SK-N-SH treated with all-trans-retinoic acid at 6 μM for 48 hours (cell line): ENCODE measurements around the gene CTSG.
"Not testable (repeated sequence)": the region's sequence is repeated elsewhere in the genome, so short reads cannot be mapped to it uniquely, and the experiment has no call there.

Experiments used
- ATAC-seq: fragments of 200-7000 bp; cut with Tn5 transposase; 3 replicates; pipeline ENCODE4 v1.9.1; 2020; ENCODE audit warnings: mild to moderate bottlenecking, moderate library complexity
- ARNTL ChIP-seq: fragments of 450-650 bp; formaldehyde crosslinking; IDR thresholded peaks from 2 replicates; pipeline ENCODE4 v1.5.0; 2020; ENCODE audit warnings: low read depth, mild to moderate bottlenecking, moderate library complexity, borderline replicate concordance
- BACH2 ChIP-seq: fragments of 250-450 bp; sonication (Bioruptor Pico); IDR thresholded peaks from 2 replicates; pipeline ENCODE4 v1.9.0; 2021; ENCODE audit warnings: mild to moderate bottlenecking, borderline replicate concordance
- CSDC2 ChIP-seq: fragments of 250-450 bp; sonication (Bioruptor Pico); IDR thresholded peaks from 2 replicates; pipeline ENCODE4 v1.5.0; 2020; ENCODE audit warnings: mild to moderate bottlenecking, moderate library complexity
- ESRRG ChIP-seq: fragments of 250-450 bp; sonication (Bioruptor Pico); IDR thresholded peaks from 2 replicates; pipeline ENCODE4 v1.6.1; 2021; ENCODE audit warnings: mild to moderate bottlenecking
- GLIS3 ChIP-seq: fragments of 250-450 bp; sonication (Bioruptor Pico); IDR thresholded peaks from 2 replicates; pipeline ENCODE4 v1.5.0; 2020; ENCODE audit warnings: mild to moderate bottlenecking, moderate library complexity
- ISL1 ChIP-seq: fragments of 250-450 bp; sonication (Bioruptor Pico); IDR thresholded peaks from 2 replicates; pipeline ENCODE4 v2.1.2; 2022; ENCODE audit warnings: mild to moderate bottlenecking, moderate library complexity
- OSR1 ChIP-seq: fragments of 250-450 bp; sonication (Bioruptor Pico); IDR thresholded peaks from 2 replicates; pipeline ENCODE4 v1.8.0; 2022; ENCODE audit warnings: moderate library complexity, mild to moderate bottlenecking, inconsistent platforms
- PPARA ChIP-seq: fragments of 250-450 bp; sonication (Bioruptor Pico); IDR thresholded peaks from 2 replicates; pipeline ENCODE4 v1.5.0; 2020; ENCODE audit warnings: mild to moderate bottlenecking, borderline replicate concordance
- RARB ChIP-seq: fragments of 250-450 bp; sonication (Bioruptor Pico); IDR thresholded peaks from 2 replicates; pipeline ENCODE4 v1.8.0; 2021; ENCODE audit warnings: mild to moderate bottlenecking, moderate library complexity
- SNAI2 ChIP-seq: fragments of 250-450 bp; sonication (Bioruptor Pico); IDR thresholded peaks from 2 replicates; pipeline ENCODE4 v1.5.0; 2020; ENCODE audit warnings: mild to moderate bottlenecking, moderate library complexity
- TOX ChIP-seq: fragments of 250-450 bp; sonication (Bioruptor Pico); IDR thresholded peaks from 2 replicates; pipeline ENCODE4 v1.8.0; 2021; ENCODE audit warnings: mild to moderate bottlenecking, moderate library complexity, borderline replicate concordance
- ZC3H10 ChIP-seq: fragments of 250-450 bp; sonication (Bioruptor Pico); IDR thresholded peaks from 2 replicates; pipeline ENCODE4 v1.5.1; 2021; ENCODE audit warnings: mild to moderate bottlenecking, moderate library complexity
- ZFP3 ChIP-seq: fragments of 250-450 bp; sonication (Bioruptor Pico); IDR thresholded peaks from 2 replicates; pipeline ENCODE4 v1.5.0; 2020; ENCODE audit warnings: mild to moderate bottlenecking, moderate library complexity
- ZFP30 ChIP-seq: fragments of 450-650 bp; formaldehyde crosslinking; IDR thresholded peaks from 2 replicates; pipeline ENCODE4 v1.5.0; 2022; ENCODE audit warnings: mild to moderate bottlenecking, moderate library complexity
- ZNF565 ChIP-seq: fragments of 450-650 bp; formaldehyde crosslinking; conservative IDR thresholded peaks from 2 replicates; pipeline ENCODE4 v1.5.0; 2020; ENCODE audit warnings: low read depth, mild to moderate bottlenecking, moderate library complexity
- ZNF8 ChIP-seq: fragments of 450-650 bp; formaldehyde crosslinking; IDR thresholded peaks from 2 replicates; pipeline ENCODE4 v1.5.0; 2020; ENCODE audit warnings: mild to moderate bottlenecking, moderate library complexity
- TF ChIP-seq, protein P1 (sequence below): fragments of 250-450 bp; sonication (Bioruptor Pico); IDR thresholded peaks from 2 replicates; pipeline ENCODE4 v1.5.1; 2020; ENCODE audit warnings: low read depth, mild to moderate bottlenecking, moderate library complexity
- TF ChIP-seq, protein P2 (sequence below): fragments of 250-450 bp; sonication (Bioruptor Pico); IDR thresholded peaks from 2 replicates; pipeline ENCODE4 v1.5.1; 2021; ENCODE audit warnings: mild to moderate bottlenecking, moderate library complexity
- TF ChIP-seq, protein P3 (sequence below): fragments of 250-450 bp; sonication (Bioruptor Pico); IDR thresholded peaks from 2 replicates; pipeline ENCODE4 v1.8.0; 2021; ENCODE audit warnings: low read depth, mild to moderate bottlenecking, moderate library complexity, borderline replicate concordance
- TF ChIP-seq, protein P4 (sequence below): fragments of 250-450 bp; sonication (Bioruptor Pico); IDR thresholded peaks from 2 replicates; pipeline ENCODE4 v1.5.0; 2020; ENCODE audit warnings: mild to moderate bottlenecking, moderate library complexity
- TF ChIP-seq, protein P5 (sequence below): fragments of 250-450 bp; sonication (Bioruptor Pico); IDR thresholded peaks from 2 replicates; pipeline ENCODE4 v1.8.0; 2020; ENCODE audit warnings: mild to moderate bottlenecking, moderate library complexity, borderline replicate concordance

Gene CTSG

DNA sequence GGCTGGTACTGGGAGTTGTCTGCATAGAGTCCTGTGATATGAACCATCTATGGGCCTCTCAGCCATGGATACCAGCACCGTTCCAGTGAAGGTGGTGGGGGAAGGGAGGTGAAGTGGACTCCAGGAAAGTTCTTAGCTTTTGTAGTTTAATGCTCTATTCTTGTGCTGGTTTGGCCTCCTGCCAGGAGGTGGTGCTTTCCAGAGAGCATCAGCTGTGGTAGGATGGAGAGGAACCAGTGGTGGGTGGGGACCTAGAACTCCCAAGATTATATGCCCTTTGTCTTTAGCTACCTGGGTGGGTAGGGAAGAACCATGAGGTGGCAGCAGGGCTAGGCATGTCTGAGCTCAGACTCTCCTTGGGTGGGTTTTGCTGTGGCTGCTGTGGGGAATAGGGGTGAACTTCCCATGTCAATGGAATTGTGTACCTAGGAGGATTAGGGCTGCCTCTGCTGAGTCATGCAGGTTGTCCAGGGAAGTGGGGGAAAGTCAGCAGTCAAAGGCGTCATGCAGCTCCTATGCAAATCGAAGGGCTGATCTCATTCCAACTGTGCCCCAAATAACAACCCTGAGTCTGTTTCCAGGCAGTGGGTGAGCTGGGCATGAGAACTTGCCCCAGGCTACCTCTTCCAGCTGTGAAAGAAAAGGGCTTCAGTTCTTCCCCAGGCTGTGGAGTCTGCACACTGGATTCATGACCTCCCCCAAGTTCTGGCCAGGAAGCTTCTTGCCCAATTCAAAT lies 19.2 kb upstream of the CTSG start:
- no peak for ATAC-seq
- TF ChIP-seq TOX (CRISPR knock-in tag) (no peak), ESRRG (CRISPR knock-in tag) (no peak), GLIS3 (CRISPR knock-in tag) (no peak), ARNTL (CRISPR knock-in tag) (no peak), PPARA (CRISPR knock-in tag) (no peak), ZNF565 (CRISPR knock-in tag) (no peak), SNAI2 (CRISPR knock-in tag) (no peak), CSDC2 (CRISPR knock-in tag) (no peak), OSR1 (CRISPR knock-in tag) (no peak), ZFP30 (CRISPR knock-in tag) (no peak), ZNF8 (CRISPR knock-in tag) (no peak), ZC3H10 (CRISPR knock-in tag) (no peak), ISL1 (CRISPR knock-in tag) (no peak), BACH2 (CRISPR knock-in tag) (no peak), ZFP3 (CRISPR knock-in tag) (no peak)
- TF ChIP-seq, protein P1, sequence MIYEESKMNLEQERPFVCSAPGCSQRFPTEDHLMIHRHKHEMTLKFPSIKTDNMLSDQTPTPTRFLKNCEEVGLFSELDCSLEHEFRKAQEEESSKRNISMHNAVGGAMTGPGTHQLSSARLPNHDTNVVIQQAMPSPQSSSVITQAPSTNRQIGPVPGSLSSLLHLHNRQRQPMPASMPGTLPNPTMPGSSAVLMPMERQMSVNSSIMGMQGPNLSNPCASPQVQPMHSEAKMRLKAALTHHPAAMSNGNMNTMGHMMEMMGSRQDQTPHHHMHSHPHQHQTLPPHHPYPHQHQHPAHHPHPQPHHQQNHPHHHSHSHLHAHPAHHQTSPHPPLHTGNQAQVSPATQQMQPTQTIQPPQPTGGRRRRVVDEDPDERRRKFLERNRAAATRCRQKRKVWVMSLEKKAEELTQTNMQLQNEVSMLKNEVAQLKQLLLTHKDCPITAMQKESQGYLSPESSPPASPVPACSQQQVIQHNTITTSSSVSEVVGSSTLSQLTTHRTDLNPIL (CRISPR knock-in tag), result no peak
- TF ChIP-seq, protein P2, sequence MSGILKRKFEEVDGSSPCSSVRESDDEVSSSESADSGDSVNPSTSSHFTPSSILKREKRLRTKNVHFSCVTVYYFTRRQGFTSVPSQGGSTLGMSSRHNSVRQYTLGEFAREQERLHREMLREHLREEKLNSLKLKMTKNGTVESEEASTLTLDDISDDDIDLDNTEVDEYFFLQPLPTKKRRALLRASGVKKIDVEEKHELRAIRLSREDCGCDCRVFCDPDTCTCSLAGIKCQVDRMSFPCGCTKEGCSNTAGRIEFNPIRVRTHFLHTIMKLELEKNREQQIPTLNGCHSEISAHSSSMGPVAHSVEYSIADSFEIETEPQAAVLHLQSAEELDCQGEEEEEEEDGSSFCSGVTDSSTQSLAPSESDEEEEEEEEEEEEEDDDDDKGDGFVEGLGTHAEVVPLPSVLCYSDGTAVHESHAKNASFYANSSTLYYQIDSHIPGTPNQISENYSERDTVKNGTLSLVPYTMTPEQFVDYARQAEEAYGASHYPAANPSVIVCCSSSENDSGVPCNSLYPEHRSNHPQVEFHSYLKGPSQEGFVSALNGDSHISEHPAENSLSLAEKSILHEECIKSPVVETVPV (CRISPR knock-in tag), result no peak
- TF ChIP-seq, protein P3, sequence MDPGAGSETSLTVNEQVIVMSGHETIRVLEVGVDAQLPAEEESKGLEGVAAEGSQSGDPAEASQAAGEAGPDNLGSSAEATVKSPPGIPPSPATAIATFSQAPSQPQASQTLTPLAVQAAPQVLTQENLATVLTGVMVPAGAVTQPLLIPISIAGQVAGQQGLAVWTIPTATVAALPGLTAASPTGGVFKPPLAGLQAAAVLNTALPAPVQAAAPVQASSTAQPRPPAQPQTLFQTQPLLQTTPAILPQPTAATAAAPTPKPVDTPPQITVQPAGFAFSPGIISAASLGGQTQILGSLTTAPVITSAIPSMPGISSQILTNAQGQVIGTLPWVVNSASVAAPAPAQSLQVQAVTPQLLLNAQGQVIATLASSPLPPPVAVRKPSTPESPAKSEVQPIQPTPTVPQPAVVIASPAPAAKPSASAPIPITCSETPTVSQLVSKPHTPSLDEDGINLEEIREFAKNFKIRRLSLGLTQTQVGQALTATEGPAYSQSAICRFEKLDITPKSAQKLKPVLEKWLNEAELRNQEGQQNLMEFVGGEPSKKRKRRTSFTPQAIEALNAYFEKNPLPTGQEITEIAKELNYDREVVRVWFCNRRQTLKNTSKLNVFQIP (CRISPR knock-in tag), result no peak
- TF ChIP-seq, protein P4, sequence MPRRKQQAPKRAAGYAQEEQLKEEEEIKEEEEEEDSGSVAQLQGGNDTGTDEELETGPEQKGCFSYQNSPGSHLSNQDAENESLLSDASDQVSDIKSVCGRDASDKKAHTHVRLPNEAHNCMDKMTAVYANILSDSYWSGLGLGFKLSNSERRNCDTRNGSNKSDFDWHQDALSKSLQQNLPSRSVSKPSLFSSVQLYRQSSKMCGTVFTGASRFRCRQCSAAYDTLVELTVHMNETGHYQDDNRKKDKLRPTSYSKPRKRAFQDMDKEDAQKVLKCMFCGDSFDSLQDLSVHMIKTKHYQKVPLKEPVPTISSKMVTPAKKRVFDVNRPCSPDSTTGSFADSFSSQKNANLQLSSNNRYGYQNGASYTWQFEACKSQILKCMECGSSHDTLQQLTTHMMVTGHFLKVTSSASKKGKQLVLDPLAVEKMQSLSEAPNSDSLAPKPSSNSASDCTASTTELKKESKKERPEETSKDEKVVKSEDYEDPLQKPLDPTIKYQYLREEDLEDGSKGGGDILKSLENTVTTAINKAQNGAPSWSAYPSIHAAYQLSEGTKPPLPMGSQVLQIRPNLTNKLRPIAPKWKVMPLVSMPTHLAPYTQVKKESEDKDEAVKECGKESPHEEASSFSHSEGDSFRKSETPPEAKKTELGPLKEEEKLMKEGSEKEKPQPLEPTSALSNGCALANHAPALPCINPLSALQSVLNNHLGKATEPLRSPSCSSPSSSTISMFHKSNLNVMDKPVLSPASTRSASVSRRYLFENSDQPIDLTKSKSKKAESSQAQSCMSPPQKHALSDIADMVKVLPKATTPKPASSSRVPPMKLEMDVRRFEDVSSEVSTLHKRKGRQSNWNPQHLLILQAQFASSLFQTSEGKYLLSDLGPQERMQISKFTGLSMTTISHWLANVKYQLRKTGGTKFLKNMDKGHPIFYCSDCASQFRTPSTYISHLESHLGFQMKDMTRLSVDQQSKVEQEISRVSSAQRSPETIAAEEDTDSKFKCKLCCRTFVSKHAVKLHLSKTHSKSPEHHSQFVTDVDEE, result no peak
- TF ChIP-seq, protein P5, sequence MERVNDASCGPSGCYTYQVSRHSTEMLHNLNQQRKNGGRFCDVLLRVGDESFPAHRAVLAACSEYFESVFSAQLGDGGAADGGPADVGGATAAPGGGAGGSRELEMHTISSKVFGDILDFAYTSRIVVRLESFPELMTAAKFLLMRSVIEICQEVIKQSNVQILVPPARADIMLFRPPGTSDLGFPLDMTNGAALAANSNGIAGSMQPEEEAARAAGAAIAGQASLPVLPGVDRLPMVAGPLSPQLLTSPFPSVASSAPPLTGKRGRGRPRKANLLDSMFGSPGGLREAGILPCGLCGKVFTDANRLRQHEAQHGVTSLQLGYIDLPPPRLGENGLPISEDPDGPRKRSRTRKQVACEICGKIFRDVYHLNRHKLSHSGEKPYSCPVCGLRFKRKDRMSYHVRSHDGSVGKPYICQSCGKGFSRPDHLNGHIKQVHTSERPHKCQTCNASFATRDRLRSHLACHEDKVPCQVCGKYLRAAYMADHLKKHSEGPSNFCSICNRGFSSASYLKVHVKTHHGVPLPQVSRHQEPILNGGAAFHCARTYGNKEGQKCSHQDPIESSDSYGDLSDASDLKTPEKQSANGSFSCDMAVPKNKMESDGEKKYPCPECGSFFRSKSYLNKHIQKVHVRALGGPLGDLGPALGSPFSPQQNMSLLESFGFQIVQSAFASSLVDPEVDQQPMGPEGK (CRISPR knock-in tag), result no peak

DNA sequence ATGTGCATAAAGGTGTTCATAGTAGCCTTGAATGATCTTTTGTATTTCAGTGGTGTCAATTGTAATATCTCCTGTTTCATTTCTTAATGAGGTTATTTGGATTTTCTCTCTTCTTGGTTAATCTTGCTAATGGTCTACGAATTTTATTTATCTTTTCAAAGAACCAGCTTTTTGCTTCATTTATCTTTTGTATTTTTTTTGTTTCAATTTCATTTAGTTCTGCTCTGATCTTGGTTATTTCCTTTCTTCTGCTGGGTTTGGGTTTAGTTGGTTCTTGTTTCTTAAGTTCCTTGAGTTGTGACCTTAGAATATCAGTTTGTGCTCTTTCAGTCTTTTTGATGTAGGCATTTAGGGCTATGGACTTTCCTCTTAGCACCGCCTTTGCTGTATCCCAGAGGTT lies 15.0 kb upstream of the CTSG start:
- not testable (repeated sequence) for ATAC-seq

DNA sequence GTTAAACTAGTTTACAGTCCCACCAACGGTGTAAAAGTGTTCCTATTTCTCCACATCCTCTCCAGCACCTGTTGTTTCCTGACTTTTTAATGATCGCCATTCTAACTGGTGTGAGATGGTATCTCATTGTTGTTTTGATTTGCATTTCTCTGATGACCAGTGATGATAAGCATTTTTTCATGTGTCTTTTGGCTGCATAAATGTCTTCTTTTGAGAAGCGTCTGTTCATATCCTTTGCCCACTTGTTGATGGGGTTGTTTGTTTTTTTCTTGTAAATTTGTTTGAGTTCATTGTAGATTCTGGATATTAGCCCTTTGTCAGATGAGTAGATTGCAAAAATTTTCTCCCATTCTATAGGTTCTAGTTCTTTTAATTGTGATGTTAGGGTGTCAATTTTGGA lies 8.4 kb upstream of the CTSG start:
- not testable (repeated sequence) for ATAC-seq

DNA sequence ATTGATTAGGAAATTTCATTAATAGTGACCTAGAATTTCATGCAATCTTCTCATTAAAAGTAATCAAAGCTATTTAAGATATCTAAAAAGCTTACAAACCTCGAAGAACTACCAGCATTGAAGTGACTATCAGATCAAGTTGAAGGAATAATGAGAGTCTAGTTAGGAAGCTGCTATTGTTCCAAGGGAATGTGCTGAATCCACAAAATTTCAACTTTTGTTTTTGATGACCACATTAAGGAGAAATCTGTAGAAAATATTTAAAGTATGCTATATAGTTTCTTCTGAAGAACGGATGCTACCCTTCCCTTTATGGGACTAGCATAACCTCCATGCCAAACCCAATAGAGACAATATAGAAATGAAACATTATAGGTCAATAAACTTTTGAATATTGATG lies 2.5 kb upstream of the CTSG start:
- TF ChIP-seq PPARA (CRISPR knock-in tag) (no peak), RARB (CRISPR knock-in tag) (no peak), GLIS3 (CRISPR knock-in tag) (no peak)
- TF ChIP-seq, protein P4, result no peak
- TF ChIP-seq, protein P2 (CRISPR knock-in tag), result no peak
- ATAC-seq, result no peak
